Ascending aorta (tissue), 2 donors: ENCODE measurements around the gene KCNJ14. TPM values are rescaled to one million over a fixed set of nuclear protein-coding genes. Genes with fewer than 3 reads are reported as not detected.

ENCODE experiments used
- DNase-seq, 2 donors: peaks; one replicate each; pipeline ENCODE4 v3.0.0-alpha.2; 2019; ENCODE audit warnings: low spot score in 2 of 2
- H3K27ac ChIP-seq, 2 donors: fragments of 200-600 bp; sonication (generic); one replicate each; pipeline ENCODE4 v1.5.1; 2016 to 2017; ENCODE audit warnings: mild to moderate bottlenecking in 1 of 2
- H3K27me3 ChIP-seq: fragments of 200-600 bp; sonication (generic); one replicate; pipeline ENCODE4 v1.5.1; 2017
- H3K36me3 ChIP-seq, 2 donors: fragments of 200-600 bp; sonication (generic); one replicate each; pipeline ENCODE4 v1.5.1; 2016
- H3K4me1 ChIP-seq, 2 donors: fragments of 200-600 bp; sonication (generic); one replicate each; pipeline ENCODE4 v1.5.1; 2016 to 2017; ENCODE audit warnings: mild to moderate bottlenecking in 1 of 2
- H3K4me3 ChIP-seq, 2 donors: fragments of 200-600 bp; sonication (generic); one replicate each; pipeline ENCODE4 v1.5.1; 2016 to 2017; ENCODE audit warnings: mild to moderate bottlenecking in 1 of 2
- H3K9me3 ChIP-seq, 2 donors: fragments of 200-600 bp; sonication (generic); one replicate each; pipeline ENCODE4 v1.5.1; 2016
- intact Hi-C: fragments of 100-400 bp; cut with DNase I; formaldehyde crosslinking; loops from one replicate; pipeline ENCODE4 v1.15.1; 2023
- total RNA-seq: library from RNA; depleted of rRNA; stranded (reverse); fragments of >200 nt; gene quantifications from one replicate; pipeline ENCODE4 v1.1.0, GENCODE V29; 2016
- TF ChIP-seq, protein P1 (sequence below), 3 experiments: fragments of 200-600 bp in 2 of 3; fragments of 450-650 bp in 1 of 3; sonication (generic) in 2 of 3; IDR thresholded peaks; one replicate each; pipeline ENCODE4 v1.5.1; 2016 to 2019; ENCODE audit warnings: antibody characterized with exemption in 3 of 3, mild to moderate bottlenecking in 1 of 3, moderate library complexity in 1 of 3

The KCNJ14 gene
- total RNA-seq, 1 donor from 2014 or later, result 6.1 TPM

DNA sequence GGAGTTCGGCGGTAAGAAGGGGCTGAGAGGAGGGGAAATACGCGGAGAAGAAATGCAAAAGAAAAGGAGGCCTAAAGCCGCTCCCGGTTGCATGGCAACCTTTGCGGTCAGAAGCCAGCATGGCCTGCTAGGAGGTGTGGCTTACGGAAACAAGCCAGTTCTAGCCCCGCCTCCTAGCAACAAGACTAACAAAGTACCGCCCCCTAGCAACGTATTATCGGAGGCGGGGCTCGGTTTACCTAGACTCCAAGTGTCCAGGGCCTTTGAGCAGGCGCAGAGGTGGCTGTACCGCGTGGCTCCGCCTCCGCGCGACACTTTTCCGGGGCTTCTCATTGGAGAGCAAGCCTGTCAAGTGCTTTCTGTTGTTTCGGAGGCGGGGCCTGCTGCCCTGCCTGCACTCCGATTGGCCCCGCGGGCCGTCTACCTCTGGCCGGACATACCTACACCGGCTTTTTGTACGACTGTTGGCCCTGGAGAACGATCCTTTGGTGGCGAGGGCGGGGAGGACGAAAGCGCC lies 13.5 kb downstream of the KCNJ14 start:
- H3K4me3 ChIP-seq, result peak overlapping the region; percentile 90 to 91
- peaks cover 11 to 13% of the 10 kb centered on the region in 2 donors for H3K4me1 ChIP-seq
- no peaks in the 10 kb centered on the region for H3K27me3 ChIP-seq
- intact Hi-C loops, result loop anchor here (1.0 to 2.0 kb wide), 8 partner anchors 11 to 168 kb away; partner anchors contain the start of genes DBP, GRWD1, RPL18 and SPHK2
- TF ChIP-seq, protein P1, sequence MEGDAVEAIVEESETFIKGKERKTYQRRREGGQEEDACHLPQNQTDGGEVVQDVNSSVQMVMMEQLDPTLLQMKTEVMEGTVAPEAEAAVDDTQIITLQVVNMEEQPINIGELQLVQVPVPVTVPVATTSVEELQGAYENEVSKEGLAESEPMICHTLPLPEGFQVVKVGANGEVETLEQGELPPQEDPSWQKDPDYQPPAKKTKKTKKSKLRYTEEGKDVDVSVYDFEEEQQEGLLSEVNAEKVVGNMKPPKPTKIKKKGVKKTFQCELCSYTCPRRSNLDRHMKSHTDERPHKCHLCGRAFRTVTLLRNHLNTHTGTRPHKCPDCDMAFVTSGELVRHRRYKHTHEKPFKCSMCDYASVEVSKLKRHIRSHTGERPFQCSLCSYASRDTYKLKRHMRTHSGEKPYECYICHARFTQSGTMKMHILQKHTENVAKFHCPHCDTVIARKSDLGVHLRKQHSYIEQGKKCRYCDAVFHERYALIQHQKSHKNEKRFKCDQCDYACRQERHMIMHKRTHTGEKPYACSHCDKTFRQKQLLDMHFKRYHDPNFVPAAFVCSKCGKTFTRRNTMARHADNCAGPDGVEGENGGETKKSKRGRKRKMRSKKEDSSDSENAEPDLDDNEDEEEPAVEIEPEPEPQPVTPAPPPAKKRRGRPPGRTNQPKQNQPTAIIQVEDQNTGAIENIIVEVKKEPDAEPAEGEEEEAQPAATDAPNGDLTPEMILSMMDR (IDR thresholded peaks at IDR 0.05), result no peak
- H3K36me3 ChIP-seq, result peaks cover 35 to 36% of the 10 kb centered on the region in 2 donors
- DNase-seq, result peak; percentile 100
- peak overlapping the region; percentile 97 to 99 for H3K27ac ChIP-seq
- H3K9me3 ChIP-seq, result no peaks in the 10 kb centered on the region

DNA sequence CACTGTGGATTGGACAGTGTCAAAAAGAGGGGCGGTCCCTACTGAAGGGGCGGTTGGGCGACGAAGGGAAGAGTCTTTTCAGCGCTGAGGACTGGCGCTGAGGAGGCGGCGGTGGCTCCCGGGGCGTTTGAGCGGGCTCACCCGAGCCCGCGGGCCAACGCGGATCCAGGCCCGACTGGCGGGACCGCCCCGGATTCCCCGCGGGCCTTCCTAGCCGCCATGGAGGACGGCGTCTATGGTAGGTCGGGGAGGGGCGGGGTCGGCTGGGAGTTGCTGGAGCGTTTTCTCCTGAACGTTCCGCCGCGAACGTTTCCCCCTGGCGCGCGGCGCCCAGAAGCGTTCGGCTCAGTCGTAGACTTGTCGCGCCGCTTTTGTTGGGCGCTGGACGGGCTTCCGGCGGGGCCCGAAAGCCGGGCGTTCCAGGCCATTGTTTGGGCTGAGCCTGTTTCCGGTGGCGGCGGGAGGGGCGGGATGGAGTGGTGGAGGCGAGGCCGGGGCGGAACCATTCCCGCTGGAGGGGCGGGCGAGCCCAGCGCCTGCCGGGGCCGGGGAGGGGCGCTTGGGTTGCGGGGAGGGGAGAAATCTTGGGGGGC lies 14.0 kb downstream of the KCNJ14 start, which contains the start of gene CYTH2:
CYTH2 (plus strand) TSS at position 81 of the 593 bp plus-strand sequence; CDS start at position 220, 139 bp downstream.
- Histone ChIP-seq H3K4me3 (peak within 1 kb of the TSS; percentile 90 to 91), H3K4me1 (peaks cover 11 to 13% of the 10 kb centered on the region in 2 donors), H3K9me3 (no peaks in the 10 kb centered on the region), H3K27ac (peak within 1 kb of the TSS; percentile 97 to 99), H3K36me3 (peaks cover 39 to 42% of the 10 kb centered on the region in 2 donors), H3K27me3 (no peaks in the 10 kb centered on the region)
- intact Hi-C loops, result loop anchor here (1.0 to 2.0 kb wide), 7 partner anchors 11 to 167 kb away; partner anchors contain the start of genes DBP, GRWD1, RPL18 and SPHK2
- TF ChIP-seq, protein P1 (IDR thresholded peaks at IDR 0.05), result no peak
- DNase-seq, result peak; percentile 36 to 91

DNA sequence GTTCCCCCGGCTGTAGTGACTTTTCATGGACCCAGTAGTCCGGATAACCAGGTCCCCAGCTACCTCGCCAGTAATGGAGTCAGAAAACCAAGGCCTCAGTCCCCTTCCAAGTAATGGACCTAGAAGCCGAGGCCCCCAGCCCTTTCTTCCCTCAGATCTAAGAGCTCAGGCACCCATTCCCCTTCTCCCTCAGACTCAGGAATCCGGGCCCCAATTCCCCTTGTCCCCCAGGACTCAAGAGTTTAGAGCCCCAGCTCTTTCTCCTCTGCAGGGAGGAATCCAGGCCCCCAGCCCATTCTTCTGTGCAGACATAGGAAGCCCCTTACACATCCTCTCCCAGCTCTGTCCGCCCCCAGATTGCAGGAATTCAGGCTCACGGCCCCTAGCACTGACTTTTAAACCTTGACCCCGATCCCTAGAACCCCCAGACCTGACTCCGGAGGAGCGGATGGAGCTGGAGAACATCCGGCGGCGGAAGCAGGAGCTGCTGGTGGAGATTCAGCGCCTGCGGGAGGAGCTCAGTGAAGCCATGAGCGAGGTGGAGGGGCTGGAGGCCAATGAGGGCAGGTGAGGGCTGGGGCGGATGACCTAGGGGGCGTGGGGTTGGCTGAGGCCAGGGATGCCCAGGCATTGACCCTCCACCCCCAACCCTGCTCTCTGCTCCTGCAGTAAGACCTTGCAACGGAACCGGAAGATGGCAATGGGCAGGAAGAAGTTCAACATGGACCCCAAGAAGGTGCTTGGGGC lies 14.7 kb downstream of the KCNJ14 start:
- TF ChIP-seq, protein P1 (IDR thresholded peaks at IDR 0.05), result no peak
- intact Hi-C loops, result loop anchor here (1.0 to 2.0 kb wide), 7 partner anchors 10 to 167 kb away; partner anchors contain the start of genes DBP, GRWD1, RPL18 and SPHK2
- Histone ChIP-seq H3K9me3 (no peaks in the 10 kb centered on the region), H3K4me1 (peaks cover 11 to 13% of the 10 kb centered on the region in 2 donors), H3K4me3 (peak overlapping the region; percentile 90 to 91), H3K27me3 (no peaks in the 10 kb centered on the region), H3K36me3 (peaks cover 46 to 49% of the 10 kb centered on the region in 2 donors), H3K27ac (peak overlapping the region; percentile 97 to 99)
- no peak for DNase-seq

DNA sequence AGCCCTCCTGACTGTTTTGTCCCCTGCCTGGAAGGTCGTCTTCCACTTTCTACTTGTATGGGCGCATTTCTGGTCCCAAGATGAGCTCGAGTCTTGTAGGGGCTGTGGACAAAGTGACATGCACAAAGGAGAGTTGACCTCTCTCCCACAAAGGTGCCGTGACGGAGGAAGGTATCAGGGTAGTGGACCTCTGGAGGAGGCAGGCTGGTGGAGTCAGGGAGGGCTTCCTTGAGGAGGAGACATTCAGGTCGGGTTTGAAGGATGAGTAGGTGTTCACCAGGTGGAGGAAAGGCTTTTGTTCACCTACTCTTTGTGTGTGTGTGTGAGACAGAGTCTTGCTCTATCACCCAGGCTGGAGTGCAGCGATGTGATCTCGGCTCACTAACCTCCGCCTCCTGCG lies 15.5 kb downstream of the KCNJ14 start:
- DNase-seq, result no peak
- Histone ChIP-seq H3K36me3 (peaks cover 54 to 57% of the 10 kb centered on the region in 2 donors), H3K4me1 (peaks cover 11 to 13% of the 10 kb centered on the region in 2 donors), H3K27ac (no peak overlapping the region), H3K27me3 (no peaks in the 10 kb centered on the region), H3K4me3 (peak overlapping the region in 1 of 2 donors; percentile 90), H3K9me3 (no peaks in the 10 kb centered on the region)
- intact Hi-C loops, result no loop called here
- TF ChIP-seq, protein P1 (IDR thresholded peaks at IDR 0.05), result no peak

DNA sequence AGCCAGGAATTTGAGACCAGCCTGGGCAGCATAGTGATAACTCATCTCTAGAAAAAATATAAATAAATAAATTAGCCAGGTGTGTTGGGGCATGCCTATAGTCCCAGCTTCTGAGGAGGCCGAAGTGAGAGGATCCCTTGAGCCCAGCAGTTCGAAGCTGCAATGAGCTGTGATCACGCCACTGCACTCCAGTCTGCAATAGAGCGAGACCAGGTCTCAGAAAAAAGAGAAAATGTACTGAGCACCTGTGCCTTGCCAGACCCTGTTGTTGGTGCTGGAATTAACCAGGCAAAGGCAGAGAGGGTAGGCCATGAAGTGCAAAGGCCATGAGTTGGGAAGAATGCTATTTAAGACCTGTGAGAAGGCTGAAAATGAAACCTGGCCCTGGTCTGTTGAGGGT lies 16.5 kb downstream of the KCNJ14 start:
- Histone ChIP-seq H3K4me3 (no peak overlapping the region), H3K4me1 (peaks cover 11 to 13% of the 10 kb centered on the region in 2 donors), H3K9me3 (no peaks in the 10 kb centered on the region), H3K36me3 (peaks cover 60 to 66% of the 10 kb centered on the region in 2 donors), H3K27ac (no peak overlapping the region), H3K27me3 (no peaks in the 10 kb centered on the region)
- TF ChIP-seq, protein P1 (IDR thresholded peaks at IDR 0.05), result no peak
- intact Hi-C loops, result no loop called here
- DNase-seq, result no peak
